ENCODE data around the gene CHRM3. TPM values are rescaled to one million over a fixed set of nuclear protein-coding genes. Genes with fewer than 3 reads are reported as not detected.

CHRM3 gene
- polyA plus RNA-seq: 9.5 TPM in 1 of 2 replicates, not detected in the other

DNA sequence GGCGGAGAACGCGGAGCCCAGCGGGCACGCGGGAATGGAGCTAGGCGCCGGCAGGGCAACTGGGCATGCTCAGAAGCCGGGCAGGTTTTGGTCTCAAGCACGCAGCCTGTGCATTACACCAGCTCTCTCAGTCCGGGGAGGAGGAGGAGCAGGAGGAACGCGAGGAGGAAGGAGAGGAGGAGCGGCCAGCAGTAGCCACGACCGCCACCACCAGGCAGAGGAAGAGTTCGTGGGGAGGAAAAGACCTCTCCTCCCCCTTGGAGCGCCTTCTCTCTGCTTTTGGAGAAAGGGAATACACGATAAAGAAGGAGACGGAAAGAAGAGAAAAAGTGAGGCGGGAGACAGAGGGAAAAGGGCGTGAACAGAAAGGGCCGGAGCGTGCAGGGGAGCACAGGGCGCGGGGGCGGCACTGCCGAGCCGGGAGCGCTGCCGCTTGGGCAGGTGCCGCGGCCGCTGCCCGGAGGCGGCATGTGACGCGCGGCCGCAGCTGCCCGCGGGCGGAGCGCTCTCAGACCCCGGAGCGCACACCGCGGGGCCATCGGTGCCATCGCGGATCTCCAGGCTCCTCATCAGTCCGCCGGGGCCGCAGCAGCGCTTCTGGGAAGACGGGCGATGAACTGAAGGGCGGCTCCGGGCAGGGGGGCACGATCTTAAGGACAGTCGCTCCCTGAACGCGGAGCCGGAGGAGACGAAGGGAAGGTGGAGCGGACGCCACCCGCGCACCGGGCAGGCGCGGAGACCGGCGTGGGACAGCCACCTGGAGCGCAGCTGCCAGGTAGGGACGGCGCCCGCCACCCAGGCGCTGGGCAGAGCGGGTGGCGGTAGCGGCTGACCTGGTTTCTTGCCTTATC lies at the start of gene CHRM3:
CHRM3 (plus strand) TSS at position 116 of the 851 bp plus-strand sequence. CDS start 520,884 bp downstream, outside the sequence.

Data from Purkinje cell (primary cell).